K562 (cell line): ENCODE results near the gene SLC37A2. TPM values are rescaled to one million over a fixed set of nuclear protein-coding genes. Genes with fewer than 3 reads are reported as not detected.

Source experiments
- SRSF9 ChIP-seq: fragments of 200-400 bp; formaldehyde crosslinking; IDR thresholded peaks from 2 replicates; pipeline ENCODE4 v1.6.1; 2017; ENCODE audit warnings: low read depth, low read length, borderline replicate concordance
- ZNF311 ChIP-seq: fragments of 250-450 bp; sonication (Bioruptor Pico); IDR thresholded peaks from 2 replicates; pipeline ENCODE4 v1.4.0; 2020; ENCODE audit warnings: mild to moderate bottlenecking, moderate library complexity
- ZNF318 ChIP-seq, 2 experiments: fragments of 450-650 bp; IDR thresholded peaks; 2 replicates each; pipeline ENCODE4 v1.6.1; 2016; ENCODE audit warnings: mild to moderate bottlenecking in 2 of 2, borderline replicate concordance in 1 of 2, low read depth in 1 of 2, moderate library complexity in 1 of 2
- polyA plus RNA-seq, 8 experiments: library from polyadenylated mRNA; depleted of rRNA in 4 of 8; stranded (reverse) in 5 of 8; unstranded in 3 of 8; fragments of >200 nt; fragmentation: Nextera tagmentation in 2 of 8; fragmentation: Illumina TruSeq in 1 of 8; extraction: Ambion mirVana in 2 of 8; extraction: Trizol in 1 of 8; gene quantifications; 2 replicates each; pipeline versions ENCODE4 v1.2.1 to v1.2.3, GENCODE V29; 2011 to 2014; ENCODE audit warnings: inconsistent platforms in 1 of 8, missing spikeins in 1 of 8
- total RNA-seq, 7 experiments: library from RNA; depleted of rRNA in 6 of 7; stranded (reverse); fragments of >200 nt in 6 of 7; fragmentation: Illumina TruSeq in 2 of 7; extraction: Trizol in 2 of 7; gene quantifications; 2 replicates each; pipeline versions ENCODE4 v1.2.1 to v1.2.3, GENCODE V29; 2011 to 2021; ENCODE audit warnings: low replicate concordance in 1 of 7

The SLC37A2 gene
- total and polyA plus RNA-seq, 9 of the 15 experiments (the other 6 are each of a cell fraction or from before 2014, with no cell fraction given), result 0.01 to 1.2 (median 0.52) TPM

GRCh38 chr11:125102025-125102424, 38.9 kb downstream of the SLC37A2 start (continued):
- TF ChIP-seq ZNF318 (IDR thresholded peaks at IDR 0.05; ENCODE audit: borderline replicate concordance in 1 of 2, low read depth in 1 of 2) (no peak), ZNF311 (CRISPR knock-in tag) (no peak), SRSF9 (no peak)
